NCI-H2227 (cell line): ENCODE measurements around the gene RFX1.
"Not testable (repeated sequence)": the region's sequence is repeated elsewhere in the genome, so short reads cannot be mapped to it uniquely, and the experiment has no call there.

Experiments
- DNase-seq: peaks from one replicate; lab custom pipeline; 2025; ENCODE audit not compliant: unreplicated experiment; lab: John Stamatoyannopoulos, UW

The RFX1 gene

GRCh38 chr19:13937479-13938300 lies 68.4 kb downstream of the RFX1 start:
- DNase-seq, result peak; percentile 13

GRCh38 chr19:13935765-13936510 lies 70.2 kb downstream of the RFX1 start:
- DNase-seq, result no peak

- no peak for DNase-seq
Observed at GRCh38 chr19:13934785-13935109, 71.4 kb downstream of the RFX1 start.

GRCh38 chr19:13932911-13933393 lies 73.2 kb downstream of the RFX1 start:
- DNase-seq, result no peak

GRCh38 chr19:13932149-13932637 lies 73.9 kb downstream of the RFX1 start:
- no peak for DNase-seq

- no peak for DNase-seq
Observed at GRCh38 chr19:13931391-13932148, 74.5 kb downstream of the RFX1 start.

- DNase-seq, result no peak
Observed at GRCh38 chr19:13930402-13930801, 75.7 kb downstream of the RFX1 start.

- DNase-seq, result no peak
Observed at GRCh38 chr19:13929956-13930355, 76.2 kb downstream of the RFX1 start.

- DNase-seq, result no peak
Observed at GRCh38 chr19:13929340-13929739, 76.8 kb downstream of the RFX1 start.

GRCh38 chr19:13926715-13927114 lies 79.4 kb downstream of the RFX1 start:
- DNase-seq, result no peak

- no peak for DNase-seq
Observed at GRCh38 chr19:13926010-13926409, 80.1 kb downstream of the RFX1 start.

- no peak for DNase-seq
Observed at GRCh38 chr19:13923194-13923987, 82.7 kb downstream of the RFX1 start.

GRCh38 chr19:13922118-13922517 lies 84.0 kb downstream of the RFX1 start:
- not testable (repeated sequence) for DNase-seq

- DNase-seq, result peak; percentile 56
Observed at GRCh38 chr19:13920940-13921747, 85.0 kb downstream of the RFX1 start.

GRCh38 chr19:13920524-13920923 lies 85.6 kb downstream of the RFX1 start:
- DNase-seq, result no peak

GRCh38 chr19:13918726-13919411 lies 87.3 kb downstream of the RFX1 start:
- DNase-seq, result no peak

GRCh38 chr19:13917888-13918406 lies 88.2 kb downstream of the RFX1 start:
- DNase-seq, result no peak

GRCh38 chr19:13914777-13915176 lies 91.3 kb downstream of the RFX1 start:
- no peak for DNase-seq

- no peak for DNase-seq
Observed at GRCh38 chr19:13913352-13913751, 92.8 kb downstream of the RFX1 start.
